ENCODE data around the gene ST6GAL1.

GRCh38 chr3:187068787-187069186, 138.5 kb downstream of the ST6GAL1 start:
- TF ChIP-seq CTCF (IDR thresholded peaks at IDR 0.05) (no peak), POLR2AphosphoS5 (IDR thresholded peaks at IDR 0.05; ENCODE audit: low read depth, low read length) (no peak), REST (IDR thresholded peaks at IDR 0.05; ENCODE audit: insufficient read depth in 1 of 2, low read depth in 2 of 2, low read length in 1 of 2) (no peak), SIN3A (IDR thresholded peaks at IDR 0.05; ENCODE audit: borderline replicate concordance, insufficient read depth, low read depth, low read length) (no peak), TCF7L2 (IDR thresholded peaks at IDR 0.05; ENCODE audit: low read depth, low read length) (no peak)
